Right ventricle myocardium superior (tissue), 1 donor: ENCODE results near the gene MMAB. TPM values are rescaled to one million over a fixed set of nuclear protein-coding genes. Genes with fewer than 3 reads are reported as not detected.

ENCODE experiments used
- ATAC-seq: fragments of 200-7000 bp; cut with Tn5 transposase; one replicate; pipeline ENCODE4 v1.9.1; 2020; ENCODE audit warnings: mild to moderate bottlenecking; ENCODE audit not compliant: poor library complexity
- DNase-seq: peaks from one replicate; pipeline ENCODE4 v3.0.0-alpha.2; 2020
- intact Hi-C: fragments of 100-400 bp; cut with DNase I; formaldehyde crosslinking; loops from one replicate; pipeline ENCODE4 v1.11.2; 2022
- total RNA-seq: library from RNA; stranded (reverse); fragmentation: NEBNext Ultra II Directional; extraction: Animal tissue kit (Norgen Biotek cat#: 25700); gene quantifications from one replicate; pipeline ENCODE4 v1.2.1, GENCODE V29; 2021
- donor health status: DM: no; HTN: yes; CAD: no; lungs with severe emphysema.

The MMAB gene
- total RNA-seq, 1 donor from 2014 or later, result 68.1 TPM

DNA sequence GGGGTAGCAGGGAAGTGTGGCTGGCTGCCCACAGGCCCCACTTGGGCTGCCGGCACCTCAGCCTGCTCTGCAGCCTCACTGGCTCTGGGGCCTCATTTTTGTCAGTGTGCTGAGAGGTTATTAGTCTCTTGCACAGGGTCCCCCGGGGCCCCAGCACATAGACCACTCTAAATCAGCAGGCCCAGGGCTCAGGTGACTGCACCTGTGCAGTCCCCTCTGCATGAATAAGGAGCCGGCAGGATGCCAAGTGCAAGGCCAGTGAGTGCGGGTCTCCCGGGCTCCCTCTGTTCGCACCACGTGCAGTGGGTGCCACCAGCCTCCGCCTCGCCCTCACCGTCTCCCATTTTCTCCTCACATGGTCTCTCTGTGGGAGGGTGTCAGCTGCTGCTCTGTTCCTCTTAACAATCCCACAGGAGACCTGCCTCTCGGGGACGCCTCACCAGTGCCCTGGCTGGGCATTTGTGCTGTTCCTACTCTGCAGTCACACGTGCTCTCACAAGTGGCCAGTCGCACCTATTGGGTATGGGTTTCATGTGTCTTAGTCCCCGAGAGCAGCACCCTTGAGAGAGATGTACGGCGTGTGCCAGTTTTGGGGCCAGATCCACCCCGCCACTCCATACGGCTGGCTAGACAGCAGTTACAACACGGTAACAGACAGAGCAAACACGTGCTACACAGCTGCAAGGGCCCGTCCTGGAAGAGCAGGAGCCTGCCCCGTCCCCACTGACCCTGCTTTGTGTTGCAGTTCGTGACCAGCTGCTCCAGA, 40.4 kb downstream of the MMAB start:
- ATAC-seq (no peak), DNase-seq (no peak)
- intact Hi-C loops, result no loop called here

DNA sequence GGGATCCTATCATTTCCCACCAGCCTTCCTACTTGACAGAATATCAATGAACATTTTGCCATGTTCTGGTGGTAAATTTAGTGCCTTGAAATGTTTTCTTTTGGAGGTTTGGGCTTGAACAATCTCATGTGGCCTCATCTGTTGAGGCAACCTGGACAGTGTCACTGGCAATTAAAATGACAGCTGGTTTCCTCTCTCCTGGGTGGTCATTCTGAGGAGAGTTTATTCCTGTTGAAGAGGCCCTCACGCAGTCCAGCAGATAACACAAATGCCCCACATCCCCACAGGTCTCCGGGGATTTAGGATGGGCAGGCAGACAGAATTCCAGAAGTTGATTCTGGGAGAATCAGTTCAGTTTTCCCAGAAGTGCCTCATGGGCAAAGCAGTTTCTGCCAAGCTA, 41.9 kb downstream of the MMAB start:
- intact Hi-C loops, result no loop called here
- no peak for DNase-seq
- ATAC-seq, result no peak

DNA sequence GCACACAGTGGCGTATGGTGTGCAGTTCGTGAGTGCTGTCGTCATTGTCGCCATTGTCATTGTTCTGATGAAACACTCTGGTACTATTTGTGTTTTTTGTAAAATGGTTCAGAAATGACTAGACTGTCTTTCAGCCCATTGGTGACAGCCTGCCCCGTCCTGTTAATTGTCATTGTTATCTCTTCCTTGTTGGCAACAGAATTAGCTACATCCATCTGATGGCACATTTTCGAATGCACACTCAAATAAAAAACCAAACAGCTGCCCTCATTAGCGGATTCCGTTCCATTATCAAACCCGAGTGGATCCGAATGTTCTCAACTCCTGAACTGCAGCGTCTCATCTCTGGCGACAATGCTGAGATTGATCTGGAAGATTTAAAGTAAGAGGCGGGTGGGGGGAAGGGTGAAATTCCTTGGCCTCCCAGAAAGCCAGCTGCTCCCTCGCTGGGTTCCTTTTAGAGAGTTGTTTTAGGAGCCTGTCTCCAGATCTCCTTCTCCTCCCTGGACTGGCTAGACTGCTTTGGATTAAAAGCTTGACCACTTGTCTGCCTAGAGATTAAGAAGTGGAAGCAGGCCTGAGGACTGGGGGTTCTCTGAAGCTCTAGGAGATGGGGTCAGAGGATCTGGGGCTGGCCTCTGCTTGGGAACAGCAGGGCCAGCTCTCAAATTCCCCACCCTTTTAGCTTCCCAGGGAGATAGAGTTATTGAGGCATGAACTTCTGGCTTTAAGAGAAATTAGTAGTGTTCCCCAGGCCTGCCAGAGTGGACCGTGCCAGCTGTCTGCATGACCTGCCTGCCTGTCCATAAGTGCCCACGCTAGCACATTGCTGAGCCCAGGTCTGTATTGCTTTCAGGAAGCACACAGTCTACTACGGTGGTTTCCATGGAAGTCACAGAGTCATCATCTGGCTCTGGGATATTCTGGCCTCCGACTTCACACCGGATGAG, 43.3 kb downstream of the MMAB start:
- ATAC-seq (no peak), DNase-seq (no peak)
- intact Hi-C loops, result no loop called here

DNA sequence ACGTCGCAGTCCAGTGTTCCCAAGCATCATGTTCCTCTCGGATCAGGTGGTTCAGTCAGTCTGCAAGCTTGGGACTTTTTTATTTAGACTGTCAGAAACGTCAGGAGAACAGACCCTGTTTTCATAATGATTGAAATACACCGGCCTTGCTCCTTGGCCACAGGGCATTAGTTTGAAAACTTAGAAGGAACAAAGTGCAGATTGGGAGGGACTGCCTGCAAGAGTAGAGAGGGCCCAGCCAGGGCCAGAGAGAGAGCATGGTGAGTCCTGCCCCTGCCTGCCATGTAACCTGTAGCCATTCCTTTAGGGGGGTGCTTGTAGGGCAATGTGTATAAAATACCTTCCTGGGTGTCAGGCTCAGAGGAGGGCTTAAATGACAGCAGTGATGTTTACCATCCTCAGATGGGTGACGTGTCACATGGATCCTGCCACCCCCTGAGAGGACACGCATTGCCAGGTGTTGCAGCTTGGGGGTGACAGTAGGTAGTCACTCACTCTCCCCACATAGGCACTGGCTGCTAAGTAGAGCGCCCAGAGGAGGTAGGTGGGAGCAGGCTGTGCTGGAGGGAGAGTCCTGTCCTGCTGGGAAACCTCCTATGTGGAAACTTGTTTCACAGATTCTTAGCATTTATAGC, 45.7 kb downstream of the MMAB start:
- ATAC-seq (no peak), DNase-seq (no peak)
- intact Hi-C loops, result no loop called here

DNA sequence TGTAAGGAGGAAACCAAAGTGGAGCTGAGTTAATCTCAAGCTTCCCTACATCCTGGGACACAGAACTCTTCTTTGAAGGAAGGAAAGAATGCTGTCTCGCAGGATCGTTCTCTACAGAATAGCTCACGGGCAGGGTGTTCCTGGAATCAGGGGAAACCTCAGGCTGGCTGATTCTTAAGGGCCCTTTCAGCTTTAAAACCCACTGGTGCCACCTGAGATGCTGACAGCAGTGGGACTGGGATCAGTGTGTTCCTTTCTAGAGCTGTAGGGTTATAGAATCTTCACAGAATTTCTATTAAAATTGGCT, 48.1 kb downstream of the MMAB start:
- intact Hi-C loops, result no loop called here
- no peak for DNase-seq
- no peak for ATAC-seq

DNA sequence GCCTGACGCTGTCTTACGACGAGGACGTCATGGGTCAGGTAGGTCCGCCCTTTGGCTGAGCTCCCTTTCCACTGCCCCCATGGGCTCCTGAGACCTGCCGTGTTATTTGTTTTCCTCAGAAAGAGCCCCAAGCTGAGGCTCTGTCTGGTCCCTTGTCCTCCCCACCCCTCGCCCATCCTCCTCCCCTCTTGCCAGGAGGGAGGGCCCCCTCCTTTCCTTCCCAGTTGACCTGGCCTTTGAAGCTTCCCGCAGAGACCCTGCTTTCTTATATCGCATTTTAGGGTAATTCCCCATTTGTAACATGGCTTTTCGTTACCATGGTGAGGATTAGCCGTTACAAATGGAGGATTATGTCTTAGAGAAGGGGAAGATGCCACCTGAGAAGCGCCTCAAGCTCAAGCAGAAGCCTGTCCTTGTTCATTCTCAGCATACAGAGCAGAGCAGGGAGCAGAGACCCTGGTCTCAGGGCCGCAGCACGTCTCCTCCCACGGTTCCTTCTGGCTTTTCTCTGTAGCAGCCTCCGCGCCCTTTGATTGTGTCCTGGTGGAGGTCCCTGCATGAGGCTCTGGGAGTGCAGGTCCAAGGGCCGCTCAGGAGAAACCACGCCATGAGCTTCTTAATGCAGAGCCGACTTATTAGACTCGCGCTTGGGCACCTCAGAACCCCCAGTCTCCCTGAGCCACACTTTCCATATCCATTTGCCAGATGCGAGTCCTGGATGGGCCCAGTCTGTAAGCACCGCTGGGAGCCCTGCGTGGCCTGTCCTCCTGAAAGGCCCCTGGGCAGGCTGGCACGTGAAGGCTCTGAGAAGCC, 48.6 kb downstream of the MMAB start:
- no peak for ATAC-seq
- no peak for DNase-seq
- intact Hi-C loops, result loop anchor here (5.0 kb wide), 1 partner anchor 73 kb away; no protein-coding TSS in a partner anchor

DNA sequence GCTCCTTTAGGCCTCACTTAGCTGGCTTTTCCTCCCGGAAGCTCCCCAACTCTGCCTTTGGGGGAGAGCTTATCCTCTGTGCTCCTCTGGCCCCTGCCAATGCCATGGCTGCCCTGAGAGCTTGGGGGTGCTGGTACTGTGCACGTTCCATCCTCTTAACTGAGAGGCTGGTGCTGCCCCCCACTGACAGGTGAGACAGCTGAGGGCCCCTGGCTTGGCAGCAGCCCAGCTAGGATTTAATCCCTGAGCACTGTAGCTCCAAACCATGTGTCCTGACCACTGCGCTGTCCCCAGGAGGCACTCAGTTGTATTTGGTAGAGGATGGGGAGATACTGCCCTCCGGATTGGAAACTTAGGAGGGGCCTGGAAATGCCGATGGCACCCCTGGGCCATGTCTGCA, 49.8 kb downstream of the MMAB start:
- peak; percentile 4 for ATAC-seq
- DNase-seq, result no peak
- intact Hi-C loops, result loop anchor here (5.0 kb wide), 1 partner anchor 74 kb away; no protein-coding TSS in a partner anchor

DNA sequence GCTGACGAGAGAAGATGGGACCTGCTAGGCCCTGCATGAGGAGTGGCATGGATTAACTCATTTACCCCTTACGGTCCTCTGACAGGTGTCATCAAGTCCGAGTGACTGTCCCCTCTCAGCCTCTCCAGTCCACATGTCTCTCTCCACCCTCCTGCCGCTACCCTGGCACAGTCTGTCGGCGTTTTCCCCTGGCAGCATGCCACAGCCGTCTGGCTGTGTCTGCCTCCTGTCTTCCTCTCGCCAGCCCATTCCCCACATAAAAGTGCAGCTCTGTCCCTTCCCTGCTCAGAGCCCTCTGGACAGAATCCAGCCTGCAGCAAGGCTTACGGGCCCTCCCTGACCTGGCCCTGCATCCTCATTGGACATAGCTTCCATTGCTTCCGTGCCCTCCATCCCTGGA, 50.2 kb downstream of the MMAB start:
- peak; percentile 84 for DNase-seq
- intact Hi-C loops, result loop anchor here (5.0 kb wide), 1 partner anchor 74 kb away; no protein-coding TSS in a partner anchor
- ATAC-seq, result peak; percentile 88

DNA sequence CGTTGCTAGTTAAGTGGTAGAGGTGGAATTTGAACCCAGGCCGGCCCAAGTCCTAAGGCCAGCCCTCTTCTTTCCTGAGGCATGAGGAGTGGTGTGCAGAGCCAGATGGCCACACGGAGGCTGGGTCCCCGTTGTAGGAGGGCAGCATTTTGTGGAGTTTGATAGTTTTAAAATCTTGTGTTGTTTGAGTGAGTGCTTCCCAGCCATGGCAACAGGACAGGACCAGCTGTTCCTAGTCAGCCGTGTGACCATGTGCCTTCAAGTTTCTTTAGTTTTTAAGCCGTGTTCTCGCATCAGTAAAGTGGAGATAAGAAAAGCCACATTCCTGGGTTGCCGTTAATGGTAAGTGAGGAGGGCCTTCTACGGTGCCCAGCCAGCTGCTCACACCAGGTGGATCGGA, 51.5 kb downstream of the MMAB start:
- no peak for ATAC-seq
- DNase-seq, result no peak

DNA sequence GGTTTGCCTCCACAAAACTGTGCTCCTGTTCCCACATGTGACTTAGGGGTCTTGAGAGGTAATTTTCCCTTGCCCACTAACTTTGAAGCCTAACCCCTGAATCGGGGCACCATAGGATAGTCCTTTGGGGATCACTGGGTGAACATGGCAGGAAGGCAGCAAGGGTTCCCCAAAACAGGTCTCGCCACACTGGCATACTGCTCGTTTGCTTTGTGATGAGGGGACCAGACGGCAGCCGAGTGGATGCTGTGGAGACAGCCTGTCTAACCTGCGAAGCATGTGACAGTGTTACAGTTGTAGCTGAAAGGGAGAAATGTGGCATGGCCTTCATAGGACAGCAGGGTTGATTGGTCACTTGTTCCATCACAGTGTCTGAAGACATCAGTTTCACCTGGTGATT, 53.5 kb downstream of the MMAB start:
- intact Hi-C loops, result loop anchor here (5.0 kb wide), 2 partner anchors 78 to 258 kb away; no protein-coding TSS in a partner anchor
- no peak for ATAC-seq
- DNase-seq, result no peak

More for the DNA sequence above, 51.5 kb downstream of the MMAB start:
- intact Hi-C loops, result loop anchor here (5.0 kb wide), 1 partner anchor 75 kb away; no protein-coding TSS in a partner anchor

DNA sequence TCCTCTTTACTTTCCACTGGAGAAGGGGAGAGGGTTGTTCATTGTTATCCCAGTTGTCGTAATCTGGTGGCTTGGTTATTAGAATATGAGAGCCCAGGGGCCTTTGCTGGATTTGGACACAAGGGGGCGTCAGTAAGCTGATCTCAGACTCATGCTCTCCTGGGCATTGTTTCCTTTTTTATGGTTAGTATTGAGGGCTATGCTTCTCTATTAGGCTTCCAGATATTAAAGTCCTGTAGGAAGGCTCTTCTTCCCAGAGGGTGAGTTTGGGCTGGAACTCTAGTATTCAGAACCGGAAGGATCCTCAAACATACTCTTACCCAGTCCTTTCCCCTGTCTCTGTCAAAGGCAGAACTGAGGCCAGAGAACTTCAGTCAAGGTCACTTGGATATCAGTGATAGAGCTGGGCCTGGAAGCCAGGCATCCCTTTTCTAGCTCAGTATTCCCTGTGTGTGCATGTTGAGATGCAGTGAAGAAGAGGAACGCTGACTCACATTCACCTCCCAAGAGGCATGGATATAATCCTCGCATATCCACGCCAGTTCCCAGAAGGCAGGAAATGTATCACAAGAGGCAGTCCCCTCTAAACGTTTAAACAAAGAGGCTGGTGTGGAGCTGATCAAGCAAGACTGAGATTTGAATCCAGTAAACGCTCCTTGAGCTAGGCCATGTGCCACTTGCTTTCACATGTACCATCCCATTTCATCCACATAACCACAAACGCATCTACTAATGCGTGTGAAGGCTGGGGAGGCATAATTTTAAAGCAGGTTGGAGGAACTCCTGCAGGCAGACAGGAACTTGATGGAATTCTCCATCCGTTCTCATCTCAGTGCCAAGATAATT, 54.3 kb downstream of the MMAB start:
- ATAC-seq, result peak; percentile 71
- intact Hi-C loops, result loop anchor here (5.0 kb wide), 1 partner anchor 258 kb away; no protein-coding TSS in a partner anchor
- peak; percentile 74 for DNase-seq

DNA sequence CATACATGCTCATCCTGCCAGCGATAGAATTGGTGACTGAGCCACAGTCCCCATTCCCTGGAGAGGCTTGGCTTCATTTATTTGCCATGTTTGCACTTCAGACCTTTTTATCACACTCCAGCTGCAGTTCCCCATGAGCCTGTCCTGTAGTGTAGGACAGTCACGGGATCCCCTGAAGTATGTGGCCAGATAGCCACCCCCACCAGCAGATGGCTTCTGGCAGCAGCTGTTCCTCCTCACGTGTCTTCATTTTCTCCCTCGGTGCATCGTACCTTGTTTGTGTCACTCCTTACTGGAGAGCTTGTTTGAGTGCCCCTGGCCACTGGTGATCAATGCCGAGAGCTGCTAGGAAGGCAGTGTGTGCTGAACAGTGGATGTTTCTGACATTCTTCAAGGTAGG, 55.7 kb downstream of the MMAB start:
- DNase-seq (no peak), ATAC-seq (peak; percentile 50)
- intact Hi-C loops, result loop anchor here (5.0 kb wide), 1 partner anchor 260 kb away; no protein-coding TSS in a partner anchor

DNA sequence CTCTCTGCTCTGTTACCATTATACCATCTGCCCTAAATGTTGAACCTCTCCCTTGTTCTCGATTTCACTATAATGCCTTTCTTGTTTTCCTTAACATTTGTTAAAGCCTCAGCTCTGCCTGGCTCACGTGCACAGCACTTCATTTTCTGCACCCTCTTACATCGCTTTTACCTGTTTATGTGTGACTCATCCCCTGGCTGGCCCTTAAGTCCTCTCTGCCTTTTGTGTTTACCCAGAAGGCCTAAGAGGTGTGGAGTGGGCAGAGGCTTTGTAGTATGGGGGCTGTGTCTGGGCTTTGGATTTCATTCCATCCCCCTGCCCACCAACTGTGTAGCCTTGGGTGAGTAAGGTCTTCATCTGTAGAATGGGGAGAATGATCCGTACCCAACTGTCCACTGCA, 59.3 kb downstream of the MMAB start:
- ATAC-seq (no peak), DNase-seq (no peak)
- intact Hi-C loops, result no loop called here

DNA sequence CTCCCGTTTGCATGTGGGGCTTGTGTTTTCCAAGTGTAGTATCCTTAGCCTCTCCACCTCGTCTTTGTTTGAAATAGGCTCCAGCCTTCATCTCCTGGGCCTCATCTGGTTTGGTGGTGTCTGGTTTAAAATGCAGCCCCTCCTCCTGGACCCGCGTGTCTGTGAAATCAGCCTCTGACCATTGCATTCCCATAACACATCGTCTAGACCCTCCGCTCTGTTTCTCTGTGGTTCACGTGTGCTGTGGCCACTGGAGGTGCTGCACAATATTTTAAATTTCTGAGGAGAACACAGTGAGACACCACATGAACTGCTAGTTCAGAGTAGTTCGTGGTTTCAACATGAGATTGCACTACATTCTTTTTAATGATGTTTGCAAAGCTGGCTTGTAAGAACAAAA, 60.3 kb downstream of the MMAB start:
- ATAC-seq (no peak), DNase-seq (no peak)
- intact Hi-C loops, result no loop called here

DNA sequence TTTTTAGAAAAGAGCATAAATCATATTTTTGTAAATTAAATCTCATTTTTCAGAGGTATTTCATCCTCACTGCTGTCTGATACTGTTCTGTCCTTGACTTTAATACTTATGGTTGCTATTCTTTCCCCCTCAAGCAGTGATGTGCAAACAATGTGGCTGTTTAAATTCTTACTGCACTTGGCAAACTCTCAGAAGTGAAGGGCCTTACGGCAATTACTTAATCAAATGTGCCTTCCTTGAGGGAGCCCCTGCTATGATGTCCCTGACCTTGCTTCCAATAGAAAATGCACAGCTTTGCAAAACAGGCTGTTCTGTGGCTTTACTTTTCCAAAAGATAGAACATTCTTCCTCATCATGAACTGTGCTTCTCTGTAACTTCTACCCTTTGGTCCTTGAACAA, 60.7 kb downstream of the MMAB start:
- intact Hi-C loops, result no loop called here
- DNase-seq (no peak), ATAC-seq (no peak)

DNA sequence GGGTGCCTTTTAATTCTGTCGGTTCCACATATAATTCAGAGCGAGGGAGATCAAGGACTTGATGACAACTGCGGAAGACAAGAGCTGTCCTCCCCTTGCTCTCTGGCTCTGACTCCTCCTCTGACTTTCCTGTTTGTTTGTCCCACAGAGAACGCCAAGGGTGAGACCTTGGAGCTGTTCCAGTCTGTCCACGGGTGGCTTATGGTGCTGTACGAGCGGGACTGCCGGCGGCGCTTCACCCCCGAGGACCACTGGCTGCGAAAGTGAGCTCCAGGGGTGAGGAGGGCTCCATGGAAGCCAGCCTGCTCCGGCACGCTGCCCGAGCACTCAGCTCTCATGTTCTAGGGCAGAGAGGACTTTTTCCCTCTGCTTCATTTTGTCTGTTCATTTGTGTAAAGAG, 63.1 kb downstream of the MMAB start:
- DNase-seq (peak; percentile 65), ATAC-seq (peak; percentile 89)
- intact Hi-C loops, result no loop called here

DNA sequence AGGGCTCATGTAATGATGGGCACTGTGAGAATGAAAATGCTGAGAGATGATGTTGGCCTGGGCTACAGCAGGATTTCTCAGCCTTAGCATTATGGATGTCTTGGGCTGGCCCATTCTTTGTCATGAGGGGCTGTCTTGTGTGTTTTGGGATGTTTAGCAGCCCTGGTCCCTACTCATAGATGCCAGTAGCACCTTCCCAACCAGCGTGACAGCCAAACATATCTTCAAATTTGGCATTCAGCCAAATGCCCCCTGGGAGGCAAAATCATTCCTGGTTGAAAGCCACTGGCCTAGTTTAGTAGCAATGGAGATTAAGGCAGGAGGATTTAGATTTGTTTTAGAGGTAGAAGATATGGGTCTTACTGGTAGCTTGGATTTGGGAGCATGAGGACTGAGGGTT, 69.2 kb downstream of the MMAB start:
- DNase-seq (no peak), ATAC-seq (no peak)
- intact Hi-C loops, result no loop called here
